ENCODE results near the gene OR6N1.

OR6N1 gene

GRCh38 chr1:158771950-158772866 lies at the start of gene OR6N1:
Gene OR6N1 (minus strand): TSS chr1:158772195. CDS start chr1:158766682, 5,513 bp downstream.
- DNase-seq (no peak), ATAC-seq (replicated peaks) (no peak)
- H3K4me3 Mint-ChIP-seq, result no peak within 1 kb of the TSS
- H3K27me3 Mint-ChIP-seq, result peaks cover 20 to 26% of the 10 kb centered on the region in 2 donors
- H3K9me3 Mint-ChIP-seq, result no peaks in the 10 kb centered on the region
- peaks cover 0 to 2% of the 10 kb centered on the region in 2 donors for H3K4me1 Mint-ChIP-seq
- H3K36me3 Mint-ChIP-seq, result no peaks in the 10 kb centered on the region
- no peak within 1 kb of the TSS for H3K27ac Mint-ChIP-seq

GRCh38 chr1:158821723-158822122 lies 49.7 kb upstream of the OR6N1 start:
- ATAC-seq (replicated peaks) (no peak), DNase-seq (no peak)
- peaks cover 10 to 24% of the 10 kb centered on the region in 2 donors for H3K27me3 Mint-ChIP-seq
- no peak overlapping the region for H3K27ac Mint-ChIP-seq
- no peak overlapping the region for H3K4me3 Mint-ChIP-seq
- peaks cover 0 to 1% of the 10 kb centered on the region in 2 donors for H3K9me3 Mint-ChIP-seq
- no peaks in the 10 kb centered on the region for H3K4me1 Mint-ChIP-seq
- H3K36me3 Mint-ChIP-seq, result no peaks in the 10 kb centered on the region

- Mint-ChIP-seq H3K27ac (no peak overlapping the region), H3K4me3 (no peak overlapping the region), H3K9me3 (no peaks in the 10 kb centered on the region)
Measured at GRCh38 chr1:158819461-158820443, 47.8 kb upstream of the OR6N1 start.

GRCh38 chr1:158818975-158819431 lies 47.0 kb upstream of the OR6N1 start:
- DNase-seq, result no peak
- no peak for ATAC-seq (replicated peaks)
- Mint-ChIP-seq H3K36me3 (no peaks in the 10 kb centered on the region), H3K4me3 (no peak overlapping the region), H3K27ac (no peak overlapping the region), H3K27me3 (peaks cover 8 to 10% of the 10 kb centered on the region in 2 donors), H3K9me3 (no peaks in the 10 kb centered on the region), H3K4me1 (no peaks in the 10 kb centered on the region)

More at GRCh38 chr1:158819461-158820443, 47.8 kb upstream of the OR6N1 start:
- Mint-ChIP-seq H3K4me1 (no peaks in the 10 kb centered on the region), H3K27me3 (peaks cover 10 to 16% of the 10 kb centered on the region in 2 donors), H3K36me3 (no peaks in the 10 kb centered on the region)
- no peak for DNase-seq
- ATAC-seq (replicated peaks), result no peak

- Mint-ChIP-seq H3K27ac (no peak overlapping the region), H3K27me3 (peaks cover 4 to 7% of the 10 kb centered on the region in 2 donors), H3K4me1 (no peaks in the 10 kb centered on the region), H3K4me3 (no peak overlapping the region), H3K9me3 (no peaks in the 10 kb centered on the region), H3K36me3 (no peaks in the 10 kb centered on the region)
- no peak for ATAC-seq (replicated peaks)
- no peak for DNase-seq
Measured at GRCh38 chr1:158818560-158818959, 46.6 kb upstream of the OR6N1 start.

- Mint-ChIP-seq H3K4me3 (no peak overlapping the region), H3K27ac (no peak overlapping the region), H3K36me3 (no peaks in the 10 kb centered on the region), H3K9me3 (no peaks in the 10 kb centered on the region), H3K4me1 (no peaks in the 10 kb centered on the region), H3K27me3 (no peaks in the 10 kb centered on the region)
- DNase-seq (no peak), ATAC-seq (replicated peaks) (no peak)
Measured at GRCh38 chr1:158814970-158815369, 43.0 kb upstream of the OR6N1 start.

GRCh38 chr1:158813164-158813563 lies 41.2 kb upstream of the OR6N1 start:
- Mint-ChIP-seq H3K36me3 (no peaks in the 10 kb centered on the region), H3K4me1 (no peaks in the 10 kb centered on the region), H3K27ac (no peak overlapping the region), H3K27me3 (no peaks in the 10 kb centered on the region), H3K9me3 (no peaks in the 10 kb centered on the region), H3K4me3 (no peak overlapping the region)
- DNase-seq (no peak), ATAC-seq (replicated peaks) (no peak)

GRCh38 chr1:158812336-158812735 lies 40.3 kb upstream of the OR6N1 start:
- H3K36me3 Mint-ChIP-seq, result no peaks in the 10 kb centered on the region
- H3K27me3 Mint-ChIP-seq, result no peaks in the 10 kb centered on the region
- no peak overlapping the region for H3K27ac Mint-ChIP-seq
- ATAC-seq (replicated peaks) (no peak), DNase-seq (no peak)
- H3K4me1 Mint-ChIP-seq, result no peaks in the 10 kb centered on the region
- no peaks in the 10 kb centered on the region for H3K9me3 Mint-ChIP-seq
- H3K4me3 Mint-ChIP-seq, result no peak overlapping the region

GRCh38 chr1:158810311-158810710 lies 38.3 kb upstream of the OR6N1 start:
- Mint-ChIP-seq H3K27ac (no peak overlapping the region), H3K27me3 (no peaks in the 10 kb centered on the region), H3K36me3 (no peaks in the 10 kb centered on the region), H3K9me3 (no peaks in the 10 kb centered on the region), H3K4me1 (no peaks in the 10 kb centered on the region), H3K4me3 (no peak overlapping the region)
- ATAC-seq (replicated peaks) (no peak), DNase-seq (no peak)

GRCh38 chr1:158809862-158810261 lies 37.9 kb upstream of the OR6N1 start:
- ATAC-seq (replicated peaks), result no peak
- H3K36me3 Mint-ChIP-seq, result no peaks in the 10 kb centered on the region
- H3K27me3 Mint-ChIP-seq, result no peaks in the 10 kb centered on the region
- no peak for DNase-seq
- H3K9me3 Mint-ChIP-seq, result no peaks in the 10 kb centered on the region
- H3K27ac Mint-ChIP-seq, result no peak overlapping the region
- no peaks in the 10 kb centered on the region for H3K4me1 Mint-ChIP-seq
- H3K4me3 Mint-ChIP-seq, result no peak overlapping the region

- no peak for DNase-seq
- Mint-ChIP-seq H3K27me3 (no peaks in the 10 kb centered on the region), H3K4me3 (no peak overlapping the region), H3K36me3 (no peaks in the 10 kb centered on the region), H3K9me3 (no peaks in the 10 kb centered on the region), H3K4me1 (no peaks in the 10 kb centered on the region), H3K27ac (no peak overlapping the region)
- ATAC-seq (replicated peaks), result no peak
Measured at GRCh38 chr1:158809256-158809655, 37.3 kb upstream of the OR6N1 start.

GRCh38 chr1:158806916-158807536 lies 35.0 kb upstream of the OR6N1 start:
- ATAC-seq (replicated peaks) (no peak), DNase-seq (no peak)
- Mint-ChIP-seq H3K4me3 (no peak overlapping the region), H3K27ac (no peak overlapping the region), H3K36me3 (no peaks in the 10 kb centered on the region), H3K4me1 (no peaks in the 10 kb centered on the region), H3K9me3 (no peaks in the 10 kb centered on the region), H3K27me3 (peaks cover 7 to 14% of the 10 kb centered on the region in 2 donors)

- no peaks in the 10 kb centered on the region for H3K36me3 Mint-ChIP-seq
- H3K4me3 Mint-ChIP-seq, result no peak overlapping the region
- ATAC-seq (replicated peaks) (no peak), DNase-seq (no peak)
- peaks cover 7 to 18% of the 10 kb centered on the region in 2 donors for H3K27me3 Mint-ChIP-seq
- H3K4me1 Mint-ChIP-seq, result peaks cover 0 to 5% of the 10 kb centered on the region in 2 donors
- no peak overlapping the region for H3K27ac Mint-ChIP-seq
- H3K9me3 Mint-ChIP-seq, result no peaks in the 10 kb centered on the region
Measured at GRCh38 chr1:158803678-158804077, 31.7 kb upstream of the OR6N1 start.

- no peak for DNase-seq
- Mint-ChIP-seq H3K27ac (no peak overlapping the region), H3K4me3 (no peak overlapping the region)
Measured at GRCh38 chr1:158801396-158801795, 29.4 kb upstream of the OR6N1 start.

More at GRCh38 chr1:158801396-158801795, 29.4 kb upstream of the OR6N1 start:
- Mint-ChIP-seq H3K4me1 (peaks cover 0 to 5% of the 10 kb centered on the region in 2 donors), H3K27me3 (peaks cover 15 to 24% of the 10 kb centered on the region in 2 donors), H3K36me3 (no peaks in the 10 kb centered on the region), H3K9me3 (no peaks in the 10 kb centered on the region)
- ATAC-seq (replicated peaks), result no peak

Data from stimulated activated naive B cell treated with anti-CD40 and anti-IgM and Interleukin-4, amounts not matched to agents 10 μg/mL and 1 μg/mL and 100 μg/mL, for 72 hours (primary cell).